22Rv1 (cell line): ENCODE results near the gene COQ5.

ENCODE experiments used
- ZFX ChIP-seq: fragments of 450-650 bp; IDR thresholded peaks from 2 replicates; pipeline ENCODE4 v1.6.1; 2017; ENCODE audit warnings: antibody characterized with exemption, borderline replicate concordance
- TF ChIP-seq, protein P1 (sequence below): fragments of 450-650 bp; IDR thresholded peaks from 2 replicates; pipeline ENCODE4 v1.5.1; 2017; ENCODE audit warnings: mild to moderate bottlenecking

DNA sequence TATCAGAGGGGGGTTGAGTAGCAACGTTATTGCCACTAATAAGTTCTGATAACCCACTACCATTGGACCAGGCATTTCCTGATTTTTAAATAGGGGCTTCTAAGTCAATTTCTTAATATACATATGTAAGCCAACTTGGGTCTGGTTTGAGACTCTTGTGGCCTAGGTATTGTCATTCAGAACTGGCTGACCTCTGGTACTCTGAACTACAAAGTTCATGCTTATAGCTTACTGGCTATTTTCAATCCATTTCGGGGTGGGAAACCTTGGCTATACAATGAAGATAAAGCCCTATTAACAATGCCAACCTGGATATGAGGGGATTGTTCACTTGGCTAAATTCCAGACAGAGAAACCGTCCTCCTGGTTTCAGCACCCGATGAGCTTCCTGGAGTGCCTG is 24.4 kb downstream of the COQ5 start:
- TF ChIP-seq, protein P1, sequence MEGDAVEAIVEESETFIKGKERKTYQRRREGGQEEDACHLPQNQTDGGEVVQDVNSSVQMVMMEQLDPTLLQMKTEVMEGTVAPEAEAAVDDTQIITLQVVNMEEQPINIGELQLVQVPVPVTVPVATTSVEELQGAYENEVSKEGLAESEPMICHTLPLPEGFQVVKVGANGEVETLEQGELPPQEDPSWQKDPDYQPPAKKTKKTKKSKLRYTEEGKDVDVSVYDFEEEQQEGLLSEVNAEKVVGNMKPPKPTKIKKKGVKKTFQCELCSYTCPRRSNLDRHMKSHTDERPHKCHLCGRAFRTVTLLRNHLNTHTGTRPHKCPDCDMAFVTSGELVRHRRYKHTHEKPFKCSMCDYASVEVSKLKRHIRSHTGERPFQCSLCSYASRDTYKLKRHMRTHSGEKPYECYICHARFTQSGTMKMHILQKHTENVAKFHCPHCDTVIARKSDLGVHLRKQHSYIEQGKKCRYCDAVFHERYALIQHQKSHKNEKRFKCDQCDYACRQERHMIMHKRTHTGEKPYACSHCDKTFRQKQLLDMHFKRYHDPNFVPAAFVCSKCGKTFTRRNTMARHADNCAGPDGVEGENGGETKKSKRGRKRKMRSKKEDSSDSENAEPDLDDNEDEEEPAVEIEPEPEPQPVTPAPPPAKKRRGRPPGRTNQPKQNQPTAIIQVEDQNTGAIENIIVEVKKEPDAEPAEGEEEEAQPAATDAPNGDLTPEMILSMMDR = no peak
- TF ChIP-seq ZFX = no peak
